Thyroid gland (tissue), 4 donors: ENCODE results near the gene SLC7A1. TPM values are rescaled to one million over a fixed set of nuclear protein-coding genes. Genes with fewer than 3 reads are reported as not detected.
A peak's percentile ranks its signal among the peaks of the same experiment; 100 is the strongest.

Source experiments
- DNase-seq, 2 donors: peaks; one replicate each; pipeline ENCODE4 v3.0.0-alpha.2; 2019
- H3K27ac ChIP-seq, 3 donors: fragments of 200-600 bp; sonication (generic); 1 replicate in 2 of 3; 2 replicates in 1 of 3; pipeline ENCODE4 v1.5.1; 2016 to 2019; ENCODE audit warnings: mild to moderate bottlenecking in 1 of 3, moderate library complexity in 1 of 3
- H3K27me3 ChIP-seq: fragments of 200-600 bp; sonication (generic); one replicate; pipeline ENCODE4 v1.5.1; 2019
- H3K36me3 ChIP-seq, 2 donors: fragments of 200-600 bp; sonication (generic); one replicate each; pipeline ENCODE4 v1.5.1; 2016 to 2019
- H3K4me1 ChIP-seq, 2 donors: fragments of 200-600 bp; sonication (generic); one replicate each; pipeline ENCODE4 v1.5.1; 2017 to 2019
- H3K4me3 ChIP-seq, 3 donors: fragments of 200-600 bp; sonication (generic); replicated peaks in 1 of 3; 1 replicate in 2 of 3; 2 replicates in 1 of 3; pipeline ENCODE4 v1.5.1; 2016; ENCODE audit warnings: mild to moderate bottlenecking in 1 of 3
- H3K9me3 ChIP-seq: fragments of 200-600 bp; sonication (generic); one replicate; pipeline ENCODE4 v1.5.1; 2017
- CTCF ChIP-seq, 6 experiments: fragments of 200-600 bp in 3 of 6; fragments of 450-650 bp in 3 of 6; sonication (generic) in 3 of 6; IDR thresholded peaks; one replicate each; pipeline ENCODE4 v1.5.1; 2016 to 2019; ENCODE audit warnings: antibody characterized with exemption in 6 of 6, mild to moderate bottlenecking in 2 of 6, inconsistent platforms in 1 of 6, moderate library complexity in 1 of 6
- POLR2A ChIP-seq, 2 donors: fragments of 450-650 bp; IDR thresholded peaks; one replicate each; pipeline ENCODE4 v1.6.1; 2017; ENCODE audit warnings: antibody characterized with exemption in 2 of 2, mild to moderate bottlenecking in 2 of 2, moderate library complexity in 1 of 2
- WGBS, 2 donors: methylation state at CpG; one replicate each; pipeline ENCODE4 v1.1.5; 2017; 5-methylcytosine and 5-hydroxymethylcytosine counted together
- intact Hi-C: fragments of 100-400 bp; cut with DNase I; formaldehyde crosslinking; loops from one replicate; pipeline ENCODE4 v1.15.1; 2023
- total RNA-seq, 4 donors: library from RNA; depleted of rRNA; stranded (reverse); fragments of >200 nt; gene quantifications; one replicate each; pipeline ENCODE4 v1.2.3, GENCODE V29; 2016

The SLC7A1 gene
- total RNA-seq, 4 donors from 2014 or later: 12.9 to 31.2 (median 22.5) TPM

- Histone ChIP-seq H3K27me3 (no peaks in the 10 kb centered on the region), H3K4me3 (no peak overlapping the region), H3K27ac (no peak overlapping the region), H3K36me3 (no peaks in the 10 kb centered on the region), H3K9me3 (no peaks in the 10 kb centered on the region), H3K4me1 (peaks cover 0 to 10% of the 10 kb centered on the region in 2 donors)
- WGBS, 2 donors: 91 to 97% methylated on average over 2 of the region's 2 CpGs
- no peak for DNase-seq
- no peak for TF ChIP-seq CTCF (IDR thresholded peaks at IDR 0.05)
- TF ChIP-seq POLR2A (IDR thresholded peaks at IDR 0.05): no peak
- intact Hi-C loops: no loop called here
Measured at GRCh38 chr13:29598321-29598720, 2.8 kb upstream of the SLC7A1 start.

- TF ChIP-seq POLR2A (IDR thresholded peaks at IDR 0.05): no peak
- Histone ChIP-seq H3K4me1 (peaks cover 0 to 10% of the 10 kb centered on the region in 2 donors), H3K4me3 (no peak overlapping the region), H3K27ac (no peak overlapping the region), H3K9me3 (no peaks in the 10 kb centered on the region), H3K27me3 (no peaks in the 10 kb centered on the region), H3K36me3 (no peaks in the 10 kb centered on the region)
- intact Hi-C loops: no loop called here
- WGBS, 2 donors: 93 to 94% methylated on average over 3 of the region's 3 CpGs
- no peak for DNase-seq
Measured at GRCh38 chr13:29597706-29598105, 2.2 kb upstream of the SLC7A1 start.

- TF ChIP-seq CTCF (IDR thresholded peaks at IDR 0.05) (no peak), POLR2A (IDR thresholded peaks at IDR 0.05) (no peak)
- Histone ChIP-seq H3K4me3 (no peak overlapping the region), H3K27me3 (no peaks in the 10 kb centered on the region), H3K36me3 (no peaks in the 10 kb centered on the region), H3K4me1 (peaks cover 0 to 10% of the 10 kb centered on the region in 2 donors), H3K9me3 (no peaks in the 10 kb centered on the region), H3K27ac (no peak overlapping the region)
- DNase-seq: no peak
- intact Hi-C loops: no loop called here
- WGBS, 2 donors: 94 to 99% methylated on average over 10 of the region's 10 CpGs
Measured at GRCh38 chr13:29597246-29597645, 1.8 kb upstream of the SLC7A1 start.

GRCh38 chr13:29596064-29596418, 553 bp upstream of the SLC7A1 start:
- Histone ChIP-seq H3K4me1 (peaks cover 0 to 10% of the 10 kb centered on the region in 2 donors), H3K36me3 (no peaks in the 10 kb centered on the region), H3K9me3 (no peaks in the 10 kb centered on the region), H3K4me3 (peak overlapping the region in 2 of 3 donors; percentile 33 to 74), H3K27ac (peak overlapping the region in 2 of 3 donors; percentile 10 to 53), H3K27me3 (no peaks in the 10 kb centered on the region)
- DNase-seq: no peak
- no peak for TF ChIP-seq POLR2A (IDR thresholded peaks at IDR 0.05)
- TF ChIP-seq CTCF (IDR thresholded peaks at IDR 0.05): no peak
- 43 to 47% methylated on average over 10 of the region's 10 CpGs for WGBS, 2 donors
- intact Hi-C loops: no loop called here

GRCh38 chr13:29594710-29595379, 643 bp downstream of the SLC7A1 start:
- WGBS, 2 donors: 1% methylated on average over 16 of the region's 75 CpGs; no CpG with 5 or more reads in 1 of the 2 donors
- TF ChIP-seq CTCF (IDR thresholded peaks at IDR 0.05) (no peak), POLR2A (IDR thresholded peaks at IDR 0.05) (peak in 1 of 2 donors; percentile 58)

More at GRCh38 chr13:29594710-29595379, 643 bp downstream of the SLC7A1 start:
- Histone ChIP-seq H3K4me3 (peak overlapping the region; percentile 7 to 74 (median 69)), H3K36me3 (no peaks in the 10 kb centered on the region), H3K27me3 (no peaks in the 10 kb centered on the region), H3K4me1 (peaks cover 0 to 10% of the 10 kb centered on the region in 2 donors), H3K27ac (peak overlapping the region; percentile 53 to 84 (median 69)), H3K9me3 (no peaks in the 10 kb centered on the region)
- intact Hi-C loops: loop anchor here (5.0 kb wide), 1 partner anchor 517 kb away; no protein-coding TSS in a partner anchor
- peak; percentile 58 to 64 for DNase-seq
